NCI-H2227 (cell line): Measurements from ENCODE around the gene HNF1A.
A peak's percentile ranks its signal among the peaks of the same experiment; 100 is the strongest.
"Not testable (repeated sequence)": the region's sequence is repeated elsewhere in the genome, so short reads cannot be mapped to it uniquely, and the experiment has no call there.

Source experiments
- DNase-seq: peaks from one replicate; lab custom pipeline; 2025; ENCODE audit not compliant: unreplicated experiment; lab: John Stamatoyannopoulos, UW

HNF1A gene

GRCh38 chr12:121043067-121043466 is 64.7 kb downstream of the HNF1A start:
- no peak for DNase-seq

- DNase-seq, result not testable (repeated sequence)
These were observed 69.1 kb downstream of the HNF1A start for GRCh38 chr12:121047400-121047799.

DNA sequence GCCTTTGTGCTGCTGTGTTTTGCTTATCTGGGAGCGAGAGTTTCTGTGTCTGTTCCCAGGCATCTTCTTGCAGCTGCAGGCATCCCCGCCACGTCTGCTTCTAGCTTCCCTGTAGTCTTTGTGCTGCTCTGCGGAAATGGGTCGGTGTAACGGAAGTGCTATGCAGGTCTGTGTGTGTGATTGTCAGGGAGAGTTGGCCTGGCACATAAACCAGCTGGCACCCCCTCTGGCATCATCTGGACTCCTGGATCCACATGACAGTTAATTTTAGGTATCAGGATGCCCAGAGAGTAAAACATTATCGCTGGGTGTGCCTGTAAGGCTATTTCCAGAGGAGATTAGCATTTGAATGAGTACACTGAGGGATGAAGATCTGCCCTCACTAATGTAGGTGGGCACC is 70.1 kb downstream of the HNF1A start:
- no peak for DNase-seq

DNA sequence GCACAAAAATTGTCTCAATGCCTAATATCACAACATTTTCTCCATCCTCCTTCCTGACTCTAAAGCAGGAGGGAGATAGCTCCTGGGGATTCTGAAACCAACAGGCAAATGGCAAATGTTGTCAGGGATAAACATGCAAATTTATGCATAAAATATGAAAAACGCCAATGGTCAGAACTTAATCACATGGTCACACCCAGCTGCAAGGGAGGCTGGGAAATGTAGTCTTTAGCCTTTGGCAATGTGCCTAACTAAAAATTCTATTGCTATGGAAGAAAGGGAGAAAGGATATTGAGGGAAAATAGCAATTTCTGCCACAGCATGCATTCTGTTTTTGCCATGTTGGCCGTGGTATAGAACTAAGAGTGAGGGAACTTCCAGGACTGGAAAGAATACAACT is 72.4 kb downstream of the HNF1A start:
- DNase-seq, result peak; percentile 13
